Natural killer cell (primary cell): ENCODE measurements around the gene RSPH1. TPM values are rescaled to one million over a fixed set of nuclear protein-coding genes. Genes with fewer than 3 reads are reported as not detected.

ENCODE experiments used
- ATAC-seq, 3 donors: fragments of 150-1000 bp in 2 of 3; fragments of 200-7000 bp in 1 of 3; cut with Tn5 transposase; 1 replicate in 1 of 3; 2 replicates in 2 of 3; pipeline ENCODE4 v1.10.0; 2021; ENCODE audit warnings: mild to moderate bottlenecking in 2 of 3, moderate library complexity in 2 of 3
- DNase-seq, 2 donors: peaks; one replicate each; pipeline versions ENCODE4 v3.0.0 to v3.0.0-alpha.2; 2013 to 2021; ENCODE audit warnings: mixed read lengths in 1 of 2
- H3K27ac ChIP-seq: one replicate; pipeline ENCODE4 v1.5.1; 2013; ENCODE audit warnings: mild to moderate bottlenecking, low read length
- H3K27me3 ChIP-seq: one replicate; pipeline ENCODE4 v1.6.1; 2013; ENCODE audit warnings: low read length; ENCODE audit not compliant: control insufficient read depth, insufficient read depth
- H3K36me3 ChIP-seq: one replicate; pipeline ENCODE4 v1.6.1; 2013; ENCODE audit warnings: low read length; ENCODE audit not compliant: control insufficient read depth, insufficient read depth
- H3K4me1 ChIP-seq: one replicate; pipeline ENCODE4 v1.6.1; 2013; ENCODE audit warnings: low read length; ENCODE audit not compliant: control insufficient read depth, insufficient read depth
- H3K4me3 ChIP-seq: one replicate; pipeline ENCODE4 v1.5.1; 2013; ENCODE audit warnings: low read length
- H3K9me3 ChIP-seq: one replicate; pipeline ENCODE4 v1.6.1; 2013; ENCODE audit warnings: low read length; ENCODE audit not compliant: control insufficient read depth, insufficient read depth
- H3K27ac Mint-ChIP-seq, 2 donors: one replicate each; pipeline ENCODE4 v1.8.0; 2022; ENCODE audit warnings: mild to moderate bottlenecking in 2 of 2, mixed read lengths in 2 of 2, moderate library complexity in 1 of 2
- H3K27me3 Mint-ChIP-seq, 2 donors: one replicate each; pipeline ENCODE4 v1.8.0; 2022; ENCODE audit warnings: low read depth in 2 of 2, mixed read lengths in 2 of 2
- H3K36me3 Mint-ChIP-seq: one replicate; pipeline ENCODE4 v1.8.0; 2022; ENCODE audit warnings: mixed read lengths
- H3K4me1 Mint-ChIP-seq, 2 donors: one replicate each; pipeline ENCODE4 v1.8.0; 2022; ENCODE audit warnings: mixed read lengths in 2 of 2
- H3K4me3 Mint-ChIP-seq: one replicate; pipeline ENCODE4 v1.8.0; 2022; ENCODE audit warnings: mild to moderate bottlenecking, moderate library complexity, mixed read lengths
- H3K9me3 Mint-ChIP-seq, 2 donors: one replicate each; pipeline ENCODE4 v1.8.0; 2022; ENCODE audit warnings: mixed read lengths in 2 of 2
- WGBS: methylation state at CpG from one replicate; pipeline ENCODE4 v1.1.7; 2013; ENCODE audit warnings: missing lambda C conversion rate; ENCODE audit not compliant: insufficient coverage; 5-methylcytosine and 5-hydroxymethylcytosine counted together
- intact Hi-C: fragments of 100-400 bp; cut with micrococcal nuclease; formaldehyde crosslinking; loops from one replicate; pipeline ENCODE4 v1.14.2; 2022
- total RNA-seq, 4 donors: library from RNA; stranded (reverse); fragments of 120-200 nt in 1 of 4; gene quantifications; one replicate each; pipeline versions ENCODE4 v1.2.3 to v1.2.4, GENCODE V29; 2013 to 2022
- TF ChIP-seq, protein P1 (sequence below): fragments of 200-600 bp; IDR thresholded peaks from one replicate; pipeline ENCODE4 v1.8.0; 2022; ENCODE audit warnings: antibody characterized with exemption

RSPH1 gene
- total RNA-seq, 3 donors from 2014 or later (not counting 1 experiment from before 2014, with no cell fraction given): 0.16 TPM; not detected in 2

- 96% methylated on average over 8 of the region's 8 CpGs for WGBS
- Histone ChIP-seq H3K27ac (no peak overlapping the region), H3K36me3 (peaks cover 40% of the 10 kb centered on the region), H3K9me3 (no peaks in the 10 kb centered on the region), H3K4me1 (peaks cover 14% of the 10 kb centered on the region), H3K27me3 (no peaks in the 10 kb centered on the region), H3K4me3 (no peak overlapping the region)
- no peaks in the 10 kb centered on the region for H3K9me3 Mint-ChIP-seq
- no peak overlapping the region for H3K4me3 Mint-ChIP-seq
- no peak for ATAC-seq
- no peaks in the 10 kb centered on the region for H3K27me3 Mint-ChIP-seq
- peaks cover 7 to 11% of the 10 kb centered on the region in 2 donors for H3K4me1 Mint-ChIP-seq
- no peak for DNase-seq
- intact Hi-C loops: no loop called here
- H3K27ac Mint-ChIP-seq: no peak overlapping the region
- TF ChIP-seq, protein P1, sequence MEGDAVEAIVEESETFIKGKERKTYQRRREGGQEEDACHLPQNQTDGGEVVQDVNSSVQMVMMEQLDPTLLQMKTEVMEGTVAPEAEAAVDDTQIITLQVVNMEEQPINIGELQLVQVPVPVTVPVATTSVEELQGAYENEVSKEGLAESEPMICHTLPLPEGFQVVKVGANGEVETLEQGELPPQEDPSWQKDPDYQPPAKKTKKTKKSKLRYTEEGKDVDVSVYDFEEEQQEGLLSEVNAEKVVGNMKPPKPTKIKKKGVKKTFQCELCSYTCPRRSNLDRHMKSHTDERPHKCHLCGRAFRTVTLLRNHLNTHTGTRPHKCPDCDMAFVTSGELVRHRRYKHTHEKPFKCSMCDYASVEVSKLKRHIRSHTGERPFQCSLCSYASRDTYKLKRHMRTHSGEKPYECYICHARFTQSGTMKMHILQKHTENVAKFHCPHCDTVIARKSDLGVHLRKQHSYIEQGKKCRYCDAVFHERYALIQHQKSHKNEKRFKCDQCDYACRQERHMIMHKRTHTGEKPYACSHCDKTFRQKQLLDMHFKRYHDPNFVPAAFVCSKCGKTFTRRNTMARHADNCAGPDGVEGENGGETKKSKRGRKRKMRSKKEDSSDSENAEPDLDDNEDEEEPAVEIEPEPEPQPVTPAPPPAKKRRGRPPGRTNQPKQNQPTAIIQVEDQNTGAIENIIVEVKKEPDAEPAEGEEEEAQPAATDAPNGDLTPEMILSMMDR: no peak
- peaks cover 21% of the 10 kb centered on the region for H3K36me3 Mint-ChIP-seq
These were observed 48.5 kb upstream of the RSPH1 start for GRCh38 chr21:42544544-42544943.

GRCh38 chr21:42543106-42543847, 47.3 kb upstream of the RSPH1 start:
- H3K36me3 Mint-ChIP-seq: peaks cover 15% of the 10 kb centered on the region
- no peak overlapping the region for H3K4me3 ChIP-seq
- peaks cover 14% of the 10 kb centered on the region for H3K4me1 ChIP-seq
- ATAC-seq: no peak
- TF ChIP-seq, protein P1: no peak
- peaks cover 7 to 11% of the 10 kb centered on the region in 2 donors for H3K4me1 Mint-ChIP-seq
- H3K27me3 Mint-ChIP-seq: no peaks in the 10 kb centered on the region
- no peaks in the 10 kb centered on the region for H3K9me3 ChIP-seq
- no peak for DNase-seq
- H3K27ac Mint-ChIP-seq: no peak overlapping the region
- no peaks in the 10 kb centered on the region for H3K9me3 Mint-ChIP-seq
- H3K4me3 Mint-ChIP-seq: no peak overlapping the region
- H3K27me3 ChIP-seq: no peaks in the 10 kb centered on the region
- 96% methylated on average over 25 of the region's 25 CpGs for WGBS
- intact Hi-C loops: no loop called here
- peaks cover 37% of the 10 kb centered on the region for H3K36me3 ChIP-seq
- no peak overlapping the region for H3K27ac ChIP-seq

DNA sequence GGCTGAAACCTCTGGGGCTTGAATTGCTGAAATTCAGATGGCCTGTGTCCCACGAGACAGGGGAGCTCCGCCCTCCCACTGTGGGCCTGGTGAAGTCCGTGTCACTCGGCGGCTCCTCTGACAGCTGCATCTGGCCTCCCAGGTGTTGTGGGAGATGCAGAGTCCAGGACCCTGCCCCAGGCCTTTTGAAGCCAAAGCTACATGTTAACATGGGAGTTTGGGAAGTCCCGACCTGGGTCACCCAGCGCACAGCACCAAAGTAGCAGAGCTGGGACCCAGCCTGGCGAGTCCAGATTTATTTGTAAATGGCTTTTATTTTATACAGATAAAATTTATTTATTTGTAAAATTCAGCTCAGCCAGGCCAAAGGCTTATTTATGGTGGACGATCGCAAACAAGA, 46.6 kb upstream of the RSPH1 start:
- intact Hi-C loops: no loop called here
- no peaks in the 10 kb centered on the region for H3K27me3 ChIP-seq
- H3K4me1 ChIP-seq: peaks cover 14% of the 10 kb centered on the region
- H3K9me3 Mint-ChIP-seq: no peaks in the 10 kb centered on the region
- no peak overlapping the region for H3K4me3 ChIP-seq
- no peak overlapping the region for H3K27ac Mint-ChIP-seq
- H3K27ac ChIP-seq: no peak overlapping the region
- TF ChIP-seq, protein P1: no peak
- H3K9me3 ChIP-seq: no peaks in the 10 kb centered on the region
- H3K27me3 Mint-ChIP-seq: no peaks in the 10 kb centered on the region
- peaks cover 7 to 11% of the 10 kb centered on the region in 2 donors for H3K4me1 Mint-ChIP-seq
- no peak for ATAC-seq
- 92% methylated on average over 10 of the region's 10 CpGs for WGBS
- H3K4me3 Mint-ChIP-seq: no peak overlapping the region
- no peak for DNase-seq
- peaks cover 32% of the 10 kb centered on the region for H3K36me3 ChIP-seq
- H3K36me3 Mint-ChIP-seq: peaks cover 12% of the 10 kb centered on the region

DNA sequence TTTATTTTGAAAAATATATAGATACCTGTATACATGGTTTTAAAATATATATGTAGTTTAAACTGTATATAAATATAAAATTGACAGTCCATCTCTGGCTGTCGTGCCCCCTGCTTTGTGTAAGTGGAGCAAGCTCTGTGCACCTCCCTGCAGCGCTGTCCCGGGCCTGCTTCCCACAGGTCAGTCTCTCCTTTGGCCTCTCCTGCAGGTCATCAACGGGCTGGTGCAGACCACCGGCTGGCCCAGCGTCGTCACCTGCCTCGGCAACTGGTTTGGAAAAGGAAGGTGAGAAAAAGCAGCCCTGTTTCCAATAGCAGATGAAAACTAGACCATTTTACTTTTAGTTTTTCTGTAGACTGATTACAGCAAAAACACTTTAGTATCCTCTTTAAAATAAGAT, 46.2 kb upstream of the RSPH1 start:
- intact Hi-C loops: no loop called here
- peaks cover 14% of the 10 kb centered on the region for H3K4me1 ChIP-seq
- TF ChIP-seq, protein P1: no peak
- 96% methylated on average over 8 of the region's 8 CpGs for WGBS
- Mint-ChIP-seq H3K9me3 (no peaks in the 10 kb centered on the region), H3K36me3 (peaks cover 12% of the 10 kb centered on the region), H3K27me3 (no peaks in the 10 kb centered on the region), H3K4me1 (peaks cover 7 to 11% of the 10 kb centered on the region in 2 donors), H3K4me3 (no peak overlapping the region), H3K27ac (no peak overlapping the region)
- DNase-seq (no peak), ATAC-seq (no peak)
- peaks cover 28% of the 10 kb centered on the region for H3K36me3 ChIP-seq
- H3K4me3 ChIP-seq: no peak overlapping the region
- no peaks in the 10 kb centered on the region for H3K27me3 ChIP-seq
- no peak overlapping the region for H3K27ac ChIP-seq
- H3K9me3 ChIP-seq: no peaks in the 10 kb centered on the region
